CD4-positive, alpha-beta T cell treated with Interleukin-6 at 100 ng/mL for 8 hours (primary cell): ENCODE data around the gene BPIFB6.
"Not testable (repeated sequence)": the region's sequence is repeated elsewhere in the genome, so short reads cannot be mapped to it uniquely, and the experiment has no call there.

Source experiments
- DNase-seq: peaks from one replicate; pipeline ENCODE4 v3.0.0-alpha.2; 2020; ENCODE audit warnings: mixed read lengths, low spot score

Gene BPIFB6

DNA sequence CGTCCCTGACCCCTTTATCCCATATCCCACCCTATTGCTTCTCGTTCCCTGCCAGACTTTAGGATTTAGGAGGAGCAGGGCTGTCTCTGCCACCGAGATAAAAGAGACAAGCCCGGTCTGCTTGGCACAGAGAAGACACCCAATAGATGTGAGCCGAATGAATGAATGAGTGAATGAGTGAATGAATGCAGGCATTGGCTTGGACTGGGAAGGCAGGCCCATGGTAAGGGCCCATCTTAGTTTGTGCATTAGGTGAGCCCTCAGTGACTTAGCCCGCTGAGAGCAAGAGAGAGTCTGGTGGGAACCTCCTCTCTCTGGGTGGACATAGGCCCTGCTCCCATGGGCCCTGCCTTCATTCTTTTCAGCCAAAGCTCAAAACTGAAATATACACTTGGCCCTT lies 879 bp upstream of the BPIFB6 start:
- no peak for DNase-seq

DNA sequence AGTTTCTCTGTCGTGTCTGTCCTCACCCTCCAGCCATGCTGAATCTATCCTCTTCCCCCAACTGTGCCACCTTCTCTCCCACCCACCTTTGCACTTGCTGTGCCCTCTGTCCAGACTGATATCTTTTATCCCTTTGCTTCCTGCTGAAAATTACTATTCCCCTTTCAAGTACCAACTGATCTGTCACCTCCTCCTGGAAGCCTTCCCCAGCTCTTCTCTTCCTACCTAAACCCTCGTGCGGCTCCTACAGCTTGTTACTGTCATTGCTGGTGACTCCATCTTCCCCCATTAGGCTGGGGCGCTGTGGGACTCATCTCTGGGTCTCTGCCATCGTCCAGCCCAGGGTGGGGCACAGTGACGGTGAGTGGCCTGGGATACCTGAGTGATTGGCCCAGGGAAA lies 1.1 kb downstream of the BPIFB6 start:
- DNase-seq, result no peak

DNA sequence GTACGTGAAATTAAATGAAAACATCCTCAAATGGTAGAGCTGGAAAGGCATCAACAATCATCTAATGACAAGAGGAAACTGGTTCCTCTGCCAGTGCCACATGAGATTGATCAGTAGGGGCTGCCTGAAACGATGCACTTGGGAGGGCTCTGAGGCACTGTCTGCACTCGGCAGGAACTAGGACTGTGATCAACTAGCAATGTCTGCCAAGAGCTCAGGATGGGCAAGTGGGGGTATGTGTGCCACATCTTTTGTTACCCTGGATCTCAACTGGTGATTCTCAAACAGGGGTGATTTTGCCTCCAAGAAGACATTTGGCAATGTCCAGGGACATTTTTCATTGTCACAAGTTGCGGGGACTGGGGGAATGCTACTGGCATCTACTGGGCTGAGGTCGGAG lies 1.9 kb downstream of the BPIFB6 start:
- no peak for DNase-seq

DNA sequence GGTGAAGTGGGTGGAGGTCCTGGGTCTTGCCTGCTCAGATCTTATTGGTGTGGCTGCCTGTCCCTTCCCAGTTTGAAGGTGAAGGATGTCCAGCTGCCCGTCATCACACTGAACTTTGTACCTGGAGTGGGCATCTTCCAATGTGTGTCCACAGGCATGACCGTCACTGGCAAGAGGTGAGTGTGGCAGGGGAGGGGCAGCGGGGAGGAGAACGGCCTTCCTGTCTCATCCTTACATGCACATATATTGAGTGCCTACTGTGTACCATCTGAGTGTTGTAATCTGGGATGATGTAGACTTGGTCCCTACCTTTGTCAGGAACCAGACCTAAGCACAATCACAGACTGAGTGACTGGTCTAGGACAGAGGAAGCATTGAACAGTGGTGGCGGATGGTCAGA lies 2.7 kb downstream of the BPIFB6 start:
- DNase-seq, result no peak

DNA sequence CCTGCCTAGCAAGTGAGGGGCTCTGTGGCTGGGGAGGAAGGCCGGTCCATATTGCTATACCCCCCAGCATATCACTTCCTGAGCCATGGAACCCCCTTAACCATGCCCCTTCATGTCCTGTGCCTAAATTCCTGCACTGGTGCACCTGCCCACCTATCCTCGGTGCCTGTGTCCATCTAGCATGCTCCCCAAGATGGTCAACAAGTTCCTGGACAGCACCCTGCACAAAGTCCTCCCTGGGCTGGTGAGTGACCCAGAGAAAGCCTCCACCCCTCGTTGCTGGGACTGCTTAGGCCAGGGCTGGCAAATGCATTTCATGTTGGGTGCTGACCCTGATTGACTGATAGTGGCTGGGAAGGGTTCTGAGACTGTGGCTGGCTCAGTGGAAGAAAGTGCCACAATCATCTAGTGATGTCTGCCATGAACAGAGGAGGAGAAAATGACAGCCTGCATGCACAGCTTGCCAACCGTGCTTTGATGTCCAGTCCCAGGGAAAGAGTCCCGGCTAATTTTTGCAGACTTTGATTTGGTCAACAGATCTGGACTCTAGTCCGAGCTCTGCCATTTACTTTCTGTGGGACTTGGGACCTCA lies 3.5 kb downstream of the BPIFB6 start:
- DNase-seq, result no peak

DNA sequence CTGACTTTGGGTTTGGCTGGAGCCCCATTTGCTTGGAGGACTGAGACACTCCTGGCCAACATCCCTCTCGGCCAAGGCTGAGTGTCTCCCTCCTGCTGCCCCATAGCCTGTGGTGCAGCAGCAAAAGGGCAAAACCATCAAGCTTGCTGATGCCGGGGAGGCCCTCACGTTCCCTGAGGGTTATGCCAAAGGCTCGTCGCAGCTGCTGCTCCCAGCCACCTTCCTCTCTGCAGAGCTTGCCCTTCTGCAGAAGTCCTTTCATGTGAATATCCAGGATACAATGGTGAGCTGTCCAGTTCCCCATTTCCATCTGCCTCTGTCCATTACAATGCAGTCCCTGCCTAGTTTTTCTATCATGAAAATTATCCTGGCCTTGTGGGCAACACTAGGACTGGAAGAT lies 6.0 kb downstream of the BPIFB6 start:
- DNase-seq, result no peak

DNA sequence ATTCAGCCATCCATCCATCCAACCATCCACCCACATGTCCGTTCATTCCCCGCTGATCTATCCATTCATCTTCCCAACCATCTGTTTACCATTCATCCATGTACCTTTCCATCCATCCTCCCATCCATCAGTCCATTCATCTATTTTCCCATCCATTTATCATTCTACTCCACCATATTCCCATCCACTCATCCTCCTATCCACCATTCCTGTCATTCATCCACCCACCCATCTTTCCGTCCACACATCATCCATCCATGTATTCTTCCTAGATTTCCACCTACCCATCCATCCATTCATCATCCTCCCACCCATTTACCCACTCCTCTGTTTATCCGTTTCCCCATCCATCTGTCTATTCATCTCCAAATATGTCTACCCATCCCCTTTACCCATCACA lies 6.8 kb downstream of the BPIFB6 start:
- no peak for DNase-seq

DNA sequence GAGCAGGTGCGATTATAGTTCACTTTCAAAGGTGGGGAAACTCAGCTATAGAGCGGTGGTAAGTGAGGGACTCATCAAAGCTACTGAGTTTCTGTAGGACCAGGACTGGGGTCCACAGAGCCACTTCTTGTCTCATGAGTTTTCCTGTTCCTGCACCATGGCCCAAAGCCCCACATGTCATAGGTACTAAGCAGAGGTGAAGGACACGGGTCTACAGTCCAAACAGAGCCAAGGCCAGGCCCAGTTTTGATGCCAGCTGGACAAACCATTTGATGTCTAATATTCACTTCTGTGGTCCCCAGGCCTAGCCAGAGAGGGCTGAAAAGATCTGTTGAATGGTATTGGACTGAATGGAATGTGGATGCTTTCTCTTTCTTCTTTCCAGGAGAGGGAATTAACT lies 11.0 kb downstream of the BPIFB6 start:
- no peak for DNase-seq

DNA sequence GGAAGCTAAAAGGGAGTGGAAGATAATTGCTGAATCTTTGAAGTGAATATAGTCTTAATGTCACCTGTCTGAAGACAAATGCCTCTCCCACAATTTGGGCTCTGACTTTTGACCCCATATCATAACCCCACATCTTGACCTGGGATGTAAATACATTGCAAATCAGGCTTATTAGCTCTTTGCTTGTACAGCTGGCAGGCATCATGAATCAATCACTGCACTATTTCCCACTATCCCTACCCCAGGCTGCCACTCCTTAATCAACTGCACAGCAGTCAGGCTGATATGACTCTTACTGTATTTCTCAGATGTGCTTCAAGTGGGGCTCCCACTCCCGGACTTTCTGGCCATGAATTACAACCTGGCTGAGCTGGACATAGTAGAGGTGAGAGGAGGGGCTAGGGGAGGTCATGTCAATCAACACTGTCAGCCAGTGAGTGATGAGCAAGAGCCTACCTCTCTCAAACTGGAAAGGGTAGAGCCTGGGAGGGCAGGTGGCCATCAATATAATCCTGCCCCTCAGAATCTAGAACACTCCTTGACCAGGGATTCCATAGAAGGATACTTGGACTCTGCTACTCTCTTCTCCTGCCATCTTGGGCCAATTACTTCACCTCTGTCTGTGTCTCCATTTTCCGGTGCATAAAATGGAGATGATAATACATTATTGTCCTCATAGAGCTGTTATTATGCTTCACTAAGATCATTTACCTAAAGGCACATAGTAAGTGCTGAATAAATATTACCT lies 11.7 kb downstream of the BPIFB6 start:
- DNase-seq, result no peak

DNA sequence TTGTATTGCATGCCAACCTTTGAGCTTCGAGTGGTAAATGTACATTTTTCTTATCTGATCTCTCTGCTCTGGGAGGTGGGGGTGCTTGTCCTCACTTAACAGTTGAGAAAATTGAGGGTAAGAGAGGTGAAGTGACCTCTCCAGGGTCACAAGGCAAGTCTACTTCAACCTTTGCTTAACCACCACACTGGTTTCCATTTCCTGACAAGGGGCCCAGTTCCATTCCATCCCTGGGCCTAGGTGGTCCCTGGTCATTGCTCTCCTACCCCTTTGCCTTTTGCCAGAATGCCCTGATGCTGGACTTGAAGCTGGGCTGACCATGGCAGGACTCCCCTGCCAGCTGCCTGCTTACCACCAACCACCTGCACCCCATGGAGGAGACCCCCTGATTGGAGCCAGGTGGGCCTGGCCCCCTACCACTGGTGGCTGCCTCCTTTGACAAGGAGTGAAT lies 12.3 kb downstream of the BPIFB6 start:
- DNase-seq, result no peak

DNA sequence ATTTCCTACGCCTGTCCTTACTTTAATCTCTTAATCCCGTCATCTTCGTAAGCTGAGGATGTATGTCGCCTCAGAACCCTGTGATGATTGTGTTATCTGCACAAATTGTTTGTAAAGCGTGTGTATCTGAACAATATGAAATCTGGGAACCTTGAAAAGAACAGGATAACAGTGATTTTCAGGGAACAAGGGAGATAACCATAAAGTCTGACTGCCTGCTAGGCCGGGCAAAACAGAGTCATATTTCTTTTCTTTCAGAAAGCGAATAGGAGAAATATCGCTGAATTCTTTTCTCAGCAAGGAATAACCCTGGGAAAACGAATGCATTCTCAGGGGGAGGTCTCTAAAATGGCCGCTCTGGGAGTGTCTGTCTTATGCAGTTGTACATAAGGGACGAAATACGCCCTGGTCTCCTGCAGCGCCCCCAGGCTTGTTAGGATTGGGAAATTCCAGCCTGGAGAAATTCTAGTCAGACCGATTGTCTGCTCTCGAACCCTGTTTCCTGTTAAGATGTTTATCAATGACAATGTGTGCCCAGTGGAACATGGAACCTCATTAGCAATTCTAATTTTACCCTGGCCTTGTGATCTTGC lies 13.8 kb downstream of the BPIFB6 start:
- not testable (repeated sequence) for DNase-seq

DNA sequence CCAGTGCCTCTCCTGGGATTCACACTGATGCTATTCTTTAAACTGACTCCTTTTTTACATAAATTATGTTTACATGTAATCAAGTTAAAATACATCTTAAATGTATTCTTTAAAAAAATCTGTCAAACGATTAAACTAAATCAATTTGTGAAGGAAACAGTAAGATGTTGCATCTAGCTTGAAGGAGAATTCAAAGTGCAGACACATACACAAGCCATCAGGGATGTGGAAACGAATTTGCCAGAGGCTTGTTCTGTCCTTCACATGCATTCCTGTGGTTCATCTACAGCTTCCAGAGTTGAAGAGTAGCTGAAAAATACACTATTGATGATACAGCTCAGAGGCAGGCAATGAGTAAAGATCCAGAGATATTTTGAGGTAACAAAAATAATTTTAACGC lies 15.0 kb downstream of the BPIFB6 start:
- DNase-seq, result no peak

DNA sequence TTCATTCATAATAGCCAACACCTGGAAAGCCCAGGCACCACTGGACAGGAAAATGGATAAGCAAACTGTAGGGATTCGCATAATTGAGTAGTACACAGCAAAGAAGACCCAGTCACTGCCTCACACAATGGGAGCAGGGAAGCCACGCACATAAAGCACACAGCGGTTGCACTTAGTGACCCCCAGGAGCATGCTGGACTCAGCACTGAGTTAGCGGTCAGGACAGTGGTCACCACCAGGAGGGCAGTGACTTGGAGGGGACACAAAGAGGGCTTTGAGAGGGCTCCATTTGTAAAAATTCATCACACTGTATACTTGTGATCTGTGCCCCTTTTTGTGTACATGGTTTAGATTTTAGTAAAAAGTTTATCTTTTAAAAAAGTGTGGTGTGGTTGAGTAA lies 19.9 kb downstream of the BPIFB6 start:
- DNase-seq, result no peak

DNA sequence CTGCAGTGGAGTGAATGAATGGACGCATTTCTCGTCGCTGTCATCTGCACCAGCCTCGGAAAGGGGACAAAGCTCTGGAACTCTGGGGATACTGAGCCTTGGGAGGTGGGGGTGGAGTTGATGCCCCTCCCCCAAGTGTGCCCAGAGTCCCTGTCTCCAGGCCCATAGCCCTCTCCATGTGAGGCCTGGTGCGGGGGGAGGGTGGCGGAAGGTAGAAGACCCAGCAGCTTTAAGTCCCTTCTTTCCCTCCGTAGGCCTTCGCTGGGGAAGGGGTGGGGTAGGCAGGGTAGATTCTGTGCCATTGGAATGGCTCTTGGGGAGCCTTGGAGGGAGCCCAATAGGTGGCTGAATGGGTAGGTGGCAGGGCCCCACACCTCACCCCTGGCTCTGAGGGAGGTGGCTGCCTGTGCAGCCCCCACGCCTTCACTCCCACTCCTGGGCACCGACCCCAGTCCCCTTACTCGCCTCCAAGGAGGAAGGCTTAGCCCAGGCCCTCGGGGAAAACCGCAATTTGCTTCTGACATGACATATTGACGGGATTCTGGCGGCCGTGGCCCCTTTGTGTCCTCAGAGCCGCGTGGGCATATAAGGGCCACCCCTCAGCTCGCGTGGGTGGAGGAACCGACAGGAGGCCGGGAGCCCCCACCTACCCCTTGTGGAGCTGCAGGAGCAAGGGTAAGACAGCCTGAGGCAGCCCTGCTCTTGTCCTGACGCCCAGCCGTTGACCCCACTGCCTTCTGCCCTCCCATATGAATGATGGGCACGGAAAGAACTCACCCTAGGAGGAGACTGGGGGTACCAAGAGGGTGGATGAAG lies 22.1 kb downstream of the BPIFB6 start, which contains the start of gene BPIFB3:
TSS of gene BPIFB3 (plus strand) at position 613 of the 816 bp plus-strand sequence. CDS start 1,533 bp downstream, outside the sequence.
- DNase-seq, result no peak

DNA sequence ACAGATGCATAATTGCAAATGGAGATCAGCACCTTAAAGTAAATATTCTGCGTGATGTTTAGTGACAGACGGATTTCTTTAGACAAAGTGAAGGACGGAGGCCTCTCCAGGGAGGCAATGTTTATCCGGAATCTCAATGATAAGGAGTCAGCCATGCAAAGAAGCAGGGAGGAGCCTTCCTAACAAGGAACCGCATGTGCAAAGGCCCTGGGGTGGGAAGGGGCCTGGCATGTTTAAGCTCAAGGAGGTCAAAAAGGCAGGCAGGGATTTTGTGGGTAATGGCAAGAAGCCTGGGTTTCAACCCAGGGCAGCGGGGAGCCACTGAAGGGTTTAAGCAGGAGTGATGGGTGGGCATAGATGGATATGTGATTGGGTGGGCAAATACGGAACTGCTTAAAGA lies 22.9 kb downstream of the BPIFB6 start:
- no peak for DNase-seq

DNA sequence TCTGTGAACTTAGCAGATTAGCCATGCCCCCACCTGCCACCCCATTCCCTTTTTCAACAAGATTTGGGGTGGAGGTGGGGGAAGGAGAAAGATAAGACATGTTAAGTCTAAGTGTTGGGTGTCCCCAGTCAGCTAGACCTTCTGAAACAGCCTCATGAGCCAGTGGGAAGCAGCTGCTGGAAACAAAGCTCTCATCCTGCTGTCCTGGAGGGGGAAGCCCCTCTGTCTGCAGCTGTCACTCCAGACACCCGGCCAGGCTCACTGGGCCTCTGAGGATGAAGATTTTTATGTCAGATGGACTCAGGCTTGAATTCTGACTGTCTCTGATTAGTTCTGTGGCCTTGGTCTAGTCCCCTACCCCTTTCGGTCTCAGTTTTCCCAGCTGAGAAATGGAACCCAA lies 23.3 kb downstream of the BPIFB6 start:
- no peak for DNase-seq

DNA sequence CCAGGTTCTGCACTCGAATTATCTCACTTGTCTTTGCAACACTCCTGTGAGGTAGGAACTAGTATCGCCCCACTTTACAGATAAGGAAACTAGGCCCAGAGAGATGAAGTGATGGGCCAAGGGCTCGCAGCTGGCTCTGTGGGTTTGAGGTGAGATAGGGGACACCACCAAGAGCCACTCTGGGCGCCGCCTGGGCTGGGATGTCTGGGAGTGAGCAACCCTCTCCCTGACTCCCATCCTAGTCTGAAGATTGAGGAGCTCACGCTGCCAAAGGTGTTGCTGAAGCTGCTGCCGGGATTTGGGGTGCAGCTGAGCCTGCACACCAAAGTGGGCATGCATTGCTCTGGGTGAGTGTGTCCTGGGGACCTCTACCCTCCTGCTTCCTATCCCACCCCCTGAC lies 27.7 kb downstream of the BPIFB6 start:
- DNase-seq, result no peak

DNA sequence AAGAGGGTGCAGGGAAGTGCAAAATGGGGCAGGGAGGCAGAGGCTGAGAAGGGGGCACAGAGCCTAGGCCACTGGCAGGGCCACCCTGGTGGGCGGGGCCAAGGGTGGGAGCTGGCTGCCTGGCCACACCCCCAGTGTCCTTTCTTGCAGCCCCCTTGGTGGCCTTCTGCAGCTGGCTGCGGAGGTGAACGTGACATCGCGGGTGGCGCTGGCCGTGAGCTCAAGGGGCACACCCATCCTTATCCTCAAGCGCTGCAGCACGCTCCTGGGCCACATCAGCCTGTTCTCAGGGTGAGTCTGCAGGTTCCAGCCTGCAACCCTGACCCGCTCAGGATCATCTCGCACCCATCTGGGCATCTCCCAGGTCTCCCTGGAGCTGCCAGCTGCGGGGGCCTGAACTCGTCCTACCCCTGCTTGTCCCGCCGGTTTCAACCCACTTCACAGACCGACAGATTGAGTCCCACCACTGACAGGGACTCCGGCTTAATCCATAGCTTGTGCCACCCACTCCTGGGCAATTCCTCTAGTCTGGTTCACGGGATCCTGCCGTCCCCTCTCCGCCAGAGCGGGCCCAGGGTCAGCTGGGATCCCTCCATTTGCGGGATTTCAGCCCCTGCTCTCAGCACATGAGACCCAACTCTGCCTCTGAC lies 28.4 kb downstream of the BPIFB6 start:
- DNase-seq, result no peak

DNA sequence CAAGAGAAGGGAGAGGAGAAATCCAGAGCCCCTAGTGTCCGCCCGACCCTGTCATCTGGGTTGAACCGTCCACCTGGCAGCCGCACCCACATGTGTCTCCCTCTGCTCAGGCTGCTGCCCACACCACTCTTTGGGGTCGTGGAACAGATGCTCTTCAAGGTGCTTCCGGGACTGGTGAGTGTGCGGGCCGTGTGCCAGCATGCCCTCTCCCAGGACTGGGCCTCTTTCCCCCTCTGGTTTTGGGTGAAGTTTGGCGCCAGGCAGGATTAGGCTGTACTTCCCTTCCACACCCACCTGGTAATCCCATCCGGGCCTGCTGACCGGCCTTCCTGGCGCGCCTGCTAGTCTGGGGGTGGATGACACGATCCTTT lies 30.2 kb downstream of the BPIFB6 start:
- no peak for DNase-seq

DNA sequence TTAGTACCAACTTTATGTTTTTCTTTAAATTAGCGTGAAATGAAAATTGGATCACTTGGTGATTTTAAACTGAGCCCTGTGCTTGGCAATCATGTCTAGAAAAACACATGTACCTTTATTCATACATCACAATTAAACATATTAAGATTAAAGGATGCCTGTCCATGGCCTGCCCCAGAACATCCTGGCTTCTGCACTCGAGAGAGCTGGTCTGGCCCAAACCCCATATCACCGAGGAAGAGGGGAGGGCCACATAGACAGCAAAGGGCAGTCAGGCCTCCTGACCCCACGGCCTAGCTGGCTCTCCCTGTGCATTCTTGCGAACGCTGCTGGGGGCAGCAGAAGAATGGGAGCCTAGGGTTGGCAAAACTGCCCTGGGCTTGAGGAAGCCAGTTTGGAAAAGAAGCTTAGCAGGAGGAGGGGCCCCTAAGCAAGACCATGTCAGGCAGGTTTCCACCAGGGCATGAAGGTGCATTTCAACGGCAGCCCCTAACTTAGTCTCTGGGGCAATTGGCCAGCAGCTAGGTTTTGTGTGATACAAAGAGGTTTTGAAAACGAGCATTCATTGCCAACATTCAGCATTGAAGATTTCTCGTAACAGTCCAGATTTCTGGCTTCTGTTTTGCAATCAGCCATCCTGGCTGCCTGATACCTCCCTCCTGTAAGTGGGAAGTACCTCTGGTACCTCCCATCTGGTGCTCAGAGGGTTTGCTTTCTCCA lies 30.8 kb downstream of the BPIFB6 start:
- DNase-seq, result no peak

DNA sequence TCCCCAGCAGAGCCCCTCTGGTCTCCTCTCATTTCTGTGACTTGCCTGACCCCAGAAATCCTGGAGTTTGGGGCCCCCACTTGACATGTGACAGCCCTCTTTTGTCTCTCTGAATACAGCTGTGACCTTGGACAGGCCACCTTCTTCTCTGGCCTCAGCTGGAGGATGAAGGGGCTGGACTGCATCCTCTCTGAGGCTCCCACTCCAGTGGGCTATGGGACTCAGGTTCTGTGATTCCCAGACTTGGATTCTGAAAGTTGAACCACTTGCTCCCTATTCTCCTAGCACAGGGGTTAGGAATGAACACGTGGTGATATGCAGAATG lies 31.3 kb downstream of the BPIFB6 start:
- DNase-seq, result no peak

DNA sequence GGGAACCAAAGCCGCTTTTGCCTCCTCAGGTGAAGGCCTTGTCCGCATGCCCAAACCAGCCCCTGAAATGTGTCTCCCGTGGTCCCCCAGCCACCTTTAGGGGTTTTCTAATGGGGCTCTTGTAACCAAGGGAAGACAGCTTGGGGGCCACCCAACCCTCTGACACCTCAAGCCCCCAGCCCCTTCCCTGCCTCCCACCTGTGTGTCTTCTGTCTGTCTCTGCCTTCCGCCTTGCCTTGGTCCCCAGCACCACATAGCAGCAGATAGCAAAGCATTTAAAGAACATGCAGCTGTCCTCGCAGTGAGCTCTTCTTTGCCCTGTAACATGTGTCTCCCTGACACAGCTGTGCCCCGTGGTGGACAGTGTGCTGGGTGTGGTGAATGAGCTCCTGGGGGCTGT lies 31.8 kb downstream of the BPIFB6 start:
- DNase-seq, result no peak
